T47D (cell line): Measurements from ENCODE around the gene ADNP.

Source experiments
- DNase-seq, 2 experiments: peaks; one replicate each; pipeline versions ENCODE4 v3.0.0 to v3.0.0-alpha.2; 2011 to 2012; ENCODE audit warnings: low read depth in 1 of 2, low spot score in 1 of 2
- JUND ChIP-seq: IDR thresholded peaks from 2 replicates; pipeline ENCODE4 v1.6.1; 2012; ENCODE audit warnings: low read depth
- in situ Hi-C: cut with HindIII; loops from 2 replicates; pipeline ENCODE4 v1.10.0; 2016; ENCODE audit warnings: low sequenced_read_pairs, low pct_unique_long_range_greater_than_20kb

The ADNP gene

GRCh38 chr20:50929299-50930138 is 1.7 kb downstream of the ADNP start:
- in situ Hi-C loops: no loop called here
- peak; percentile 54 to 98 for DNase-seq
- no peak for TF ChIP-seq JUND

GRCh38 chr20:50928469-50928868 is 2.8 kb downstream of the ADNP start:
- no peak for TF ChIP-seq JUND
- in situ Hi-C loops: no loop called here
- DNase-seq: peak; percentile 21 to 58

DNA sequence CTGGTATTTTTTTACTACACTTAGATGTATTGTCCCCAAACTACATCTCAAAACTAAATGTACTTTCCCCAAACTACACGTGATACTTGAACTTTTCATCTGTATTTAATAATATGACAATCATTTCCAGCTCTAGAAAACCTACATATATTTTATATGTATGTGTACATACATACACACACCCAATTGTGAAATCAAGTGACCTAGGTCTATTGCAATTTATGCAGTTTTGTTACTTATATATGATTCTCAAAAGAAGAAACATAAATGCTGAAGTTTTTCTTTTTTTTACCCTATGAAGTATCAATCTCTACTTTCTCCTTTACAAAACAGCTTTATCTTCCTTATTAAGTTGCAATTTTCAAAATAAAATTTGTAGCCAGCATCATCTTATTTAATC is 4.7 kb downstream of the ADNP start:
- in situ Hi-C loops: no loop called here
- TF ChIP-seq JUND: no peak
- DNase-seq: no peak

- no peak for TF ChIP-seq JUND
- no peak for DNase-seq
- in situ Hi-C loops: no loop called here
Observed at GRCh38 chr20:50924261-50924920, 6.8 kb downstream of the ADNP start.

DNA sequence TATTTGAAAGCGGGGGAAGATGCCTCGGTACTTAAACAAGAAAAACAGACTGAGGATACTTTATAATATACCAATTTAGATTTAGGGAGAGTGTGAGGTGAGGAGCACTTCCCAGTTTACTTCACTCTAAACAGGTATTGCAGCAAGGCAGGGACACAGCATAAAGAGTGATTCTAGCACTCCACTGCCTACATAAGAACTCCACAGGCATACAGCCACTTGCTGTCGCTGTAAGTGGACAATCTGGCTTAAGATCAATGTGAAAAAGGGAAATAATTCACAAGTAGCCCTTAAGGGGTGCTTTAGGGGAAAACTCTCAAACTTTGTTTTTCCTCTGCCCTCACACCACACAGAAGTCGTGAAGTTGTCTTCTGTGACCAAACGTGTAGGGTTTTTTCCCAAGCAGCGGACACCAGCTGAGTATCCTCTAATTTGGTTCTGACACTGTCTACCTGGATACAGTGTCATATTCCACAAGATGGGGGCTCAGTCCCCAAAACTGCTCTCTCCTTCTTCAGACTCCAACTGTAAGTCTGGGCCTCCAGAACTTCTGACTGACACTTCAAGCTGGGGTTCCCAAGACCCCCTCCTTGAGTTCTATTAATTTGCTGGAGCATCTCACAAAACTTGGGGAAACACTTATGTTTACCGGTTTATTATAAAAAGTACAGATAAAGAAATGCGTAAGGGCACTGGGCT is 9.3 kb downstream of the ADNP start:
- TF ChIP-seq JUND: no peak
- in situ Hi-C loops: no loop called here
- DNase-seq: peak in 1 of 2 experiments; percentile 41

DNA sequence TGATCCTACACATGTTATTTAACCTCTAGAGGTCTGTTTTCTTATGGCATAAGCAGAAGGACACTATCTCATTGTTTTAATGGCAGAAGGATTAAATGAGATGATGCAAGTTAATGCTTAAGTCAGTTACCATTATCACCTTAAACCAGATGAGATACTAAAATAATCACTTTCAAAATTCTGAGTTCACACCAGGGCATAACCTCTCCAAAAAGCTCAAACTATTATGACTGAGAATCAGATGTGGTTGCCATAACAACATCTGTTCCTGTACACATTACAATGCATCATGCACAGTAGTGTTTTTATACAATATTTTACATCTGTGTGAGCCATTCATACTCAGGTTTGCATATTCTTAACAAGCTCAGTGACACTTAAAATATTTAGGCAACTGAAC is 10.2 kb downstream of the ADNP start:
- no peak for DNase-seq
- in situ Hi-C loops: no loop called here
- TF ChIP-seq JUND: no peak

DNA sequence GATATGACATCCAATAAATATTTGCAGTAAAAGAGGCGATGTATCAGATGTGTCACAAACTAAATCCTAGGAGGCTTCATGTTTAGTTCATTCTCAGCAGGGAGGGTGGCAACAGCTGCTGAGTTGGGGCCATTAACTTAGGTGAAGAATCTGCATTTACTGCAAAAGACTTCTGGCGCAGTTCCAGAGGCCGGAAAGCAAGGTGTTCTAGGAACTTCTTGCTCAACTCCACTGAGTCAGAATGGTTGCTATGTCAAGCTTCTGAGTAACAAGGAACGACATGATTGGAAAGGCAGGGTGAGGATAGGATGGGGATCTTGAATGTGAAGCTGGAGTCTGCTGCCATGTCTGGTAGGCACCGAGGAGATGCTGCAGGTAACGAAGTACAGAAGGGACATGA is 11.7 kb downstream of the ADNP start:
- TF ChIP-seq JUND: no peak
- peak in 1 of 2 experiments; percentile 40 for DNase-seq
- in situ Hi-C loops: no loop called here

DNA sequence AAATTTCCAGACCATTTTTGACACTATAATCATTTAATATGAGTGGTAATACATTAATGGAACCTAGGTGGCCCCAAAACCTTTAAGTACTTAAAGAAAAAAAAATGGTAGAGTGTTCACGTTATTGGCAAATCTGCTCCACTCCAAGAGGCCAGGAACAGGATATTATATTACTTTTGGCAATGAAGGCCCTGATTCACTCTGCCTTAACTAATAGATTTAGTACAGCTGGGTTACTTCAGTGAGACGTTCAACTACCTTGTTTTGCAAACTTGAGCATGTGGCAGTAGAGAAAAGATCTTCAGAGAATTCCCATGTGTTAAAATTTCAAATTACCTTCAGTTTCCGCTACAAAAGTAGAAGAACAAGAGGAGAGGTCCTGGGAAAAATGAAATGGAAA is 12.8 kb downstream of the ADNP start:
- DNase-seq: no peak
- no peak for TF ChIP-seq JUND
- in situ Hi-C loops: no loop called here

DNA sequence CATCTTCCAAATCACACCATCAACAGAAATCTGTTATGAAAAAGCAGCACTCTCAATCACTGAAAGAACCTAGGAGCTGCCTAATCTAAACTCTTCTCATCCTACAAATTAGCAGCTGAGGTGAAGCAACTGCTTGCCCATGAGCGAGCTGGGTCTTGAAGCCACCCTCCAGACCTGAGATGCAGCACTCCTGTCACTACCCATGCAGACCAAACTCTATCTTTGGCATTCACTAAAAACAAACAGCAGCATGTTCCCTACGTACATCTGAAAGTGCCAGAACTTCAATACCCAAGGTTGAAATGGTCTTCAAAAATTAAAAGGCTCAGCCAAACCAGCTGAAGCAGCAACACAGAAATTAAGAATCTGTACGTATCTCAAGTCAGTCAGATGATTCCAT is 14.3 kb downstream of the ADNP start:
- no peak for DNase-seq
- in situ Hi-C loops: no loop called here
- TF ChIP-seq JUND: no peak

DNA sequence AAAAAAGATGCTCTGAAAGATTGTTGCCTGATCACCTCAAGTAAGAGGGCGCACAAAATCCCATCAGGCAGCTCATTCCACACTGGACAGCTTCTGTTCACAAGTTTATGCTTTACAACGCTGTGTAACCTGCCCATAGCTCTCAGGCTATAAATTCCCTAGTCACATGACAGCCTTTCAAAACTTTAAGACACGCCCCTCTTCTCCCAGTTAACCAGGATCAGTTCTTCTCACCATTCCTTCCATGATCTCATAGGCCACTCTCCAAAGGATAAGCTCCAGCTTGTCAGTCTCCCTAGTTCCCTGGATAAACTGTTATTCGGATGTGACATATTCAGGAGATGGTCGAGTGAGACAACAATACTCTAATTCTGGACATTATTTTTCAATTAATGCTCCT is 15.0 kb downstream of the ADNP start:
- TF ChIP-seq JUND: no peak
- DNase-seq: peak in 1 of 2 experiments; percentile 60
- in situ Hi-C loops: no loop called here

- no peak for TF ChIP-seq JUND
- DNase-seq: no peak
- in situ Hi-C loops: no loop called here
Observed at GRCh38 chr20:50915424-50915823, 15.8 kb downstream of the ADNP start.

- in situ Hi-C loops: no loop called here
Observed at GRCh38 chr20:50913690-50914375, 17.4 kb downstream of the ADNP start.

More at GRCh38 chr20:50913690-50914375, 17.4 kb downstream of the ADNP start:
- no peak for TF ChIP-seq JUND
- no peak for DNase-seq
